ENCODE data around the gene CREG1.

GRCh38 chr1:167588361-167588760 lies 34.8 kb upstream of the CREG1 start:
- no peak for TF ChIP-seq ZBTB26 (tag by site-specific recombination; optimal IDR thresholded peaks at IDR 0.05)
- TF ChIP-seq ZNF174 (tag by site-specific recombination; IDR thresholded peaks at IDR 0.05), result no peak
- no peak for TF ChIP-seq ZNF26 (tag by site-specific recombination; IDR thresholded peaks at IDR 0.05)
- TF ChIP-seq, protein P1, sequence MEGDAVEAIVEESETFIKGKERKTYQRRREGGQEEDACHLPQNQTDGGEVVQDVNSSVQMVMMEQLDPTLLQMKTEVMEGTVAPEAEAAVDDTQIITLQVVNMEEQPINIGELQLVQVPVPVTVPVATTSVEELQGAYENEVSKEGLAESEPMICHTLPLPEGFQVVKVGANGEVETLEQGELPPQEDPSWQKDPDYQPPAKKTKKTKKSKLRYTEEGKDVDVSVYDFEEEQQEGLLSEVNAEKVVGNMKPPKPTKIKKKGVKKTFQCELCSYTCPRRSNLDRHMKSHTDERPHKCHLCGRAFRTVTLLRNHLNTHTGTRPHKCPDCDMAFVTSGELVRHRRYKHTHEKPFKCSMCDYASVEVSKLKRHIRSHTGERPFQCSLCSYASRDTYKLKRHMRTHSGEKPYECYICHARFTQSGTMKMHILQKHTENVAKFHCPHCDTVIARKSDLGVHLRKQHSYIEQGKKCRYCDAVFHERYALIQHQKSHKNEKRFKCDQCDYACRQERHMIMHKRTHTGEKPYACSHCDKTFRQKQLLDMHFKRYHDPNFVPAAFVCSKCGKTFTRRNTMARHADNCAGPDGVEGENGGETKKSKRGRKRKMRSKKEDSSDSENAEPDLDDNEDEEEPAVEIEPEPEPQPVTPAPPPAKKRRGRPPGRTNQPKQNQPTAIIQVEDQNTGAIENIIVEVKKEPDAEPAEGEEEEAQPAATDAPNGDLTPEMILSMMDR (tag by site-specific recombination; IDR thresholded peaks at IDR 0.05), result no peak
- TF ChIP-seq KLF7 (tag by site-specific recombination; IDR thresholded peaks at IDR 0.05; ENCODE audit: borderline replicate concordance), result no peak
- no peak for TF ChIP-seq KLF10 (tag by site-specific recombination; IDR thresholded peaks at IDR 0.05)
- TF ChIP-seq OSR2 (tag by site-specific recombination; IDR thresholded peaks at IDR 0.05), result no peak
- TF ChIP-seq ZFP3 (tag by site-specific recombination; IDR thresholded peaks at IDR 0.05; ENCODE audit: low read depth), result no peak
- no peak for TF ChIP-seq ZNF16 (tag by site-specific recombination; IDR thresholded peaks at IDR 0.05; ENCODE audit: low read depth)
- TF ChIP-seq ZBTB17 (tag by site-specific recombination; IDR thresholded peaks at IDR 0.05), result no peak
- no peak for TF ChIP-seq REST (tag by site-specific recombination; IDR thresholded peaks at IDR 0.05)
- no peak for TF ChIP-seq ZEB2 (tag by site-specific recombination; IDR thresholded peaks at IDR 0.05)
- no peak for TF ChIP-seq ZNF292 (tag by site-specific recombination; IDR thresholded peaks at IDR 0.05; ENCODE audit: borderline replicate concordance, low read depth)
- no peak for TF ChIP-seq ZNF148 (tag by site-specific recombination; IDR thresholded peaks at IDR 0.05; ENCODE audit: borderline replicate concordance)
